Fibroblast of lung (primary cell): ENCODE results near the gene PROM2.

Source experiments
- EZH2 ChIP-seq: IDR thresholded peaks from 2 replicates; pipeline ENCODE4 v1.5.1; 2012; ENCODE audit warnings: low read length, control low read depth, mild to moderate bottlenecking; ENCODE audit errors: missing control alignments
- TF ChIP-seq, protein P1 (sequence below), 2 donors: IDR thresholded peaks in 1 of 2; conservative IDR thresholded peaks in 1 of 2; 1 replicate in 1 of 2; 2 replicates in 1 of 2; pipeline ENCODE4 v1.5.1; 2011 to 2012; ENCODE audit warnings: low read length in 2 of 2, control low read depth in 1 of 2, inconsistent platforms in 1 of 2, low read depth in 1 of 2, mild to moderate bottlenecking in 1 of 2

- TF ChIP-seq, protein P1, sequence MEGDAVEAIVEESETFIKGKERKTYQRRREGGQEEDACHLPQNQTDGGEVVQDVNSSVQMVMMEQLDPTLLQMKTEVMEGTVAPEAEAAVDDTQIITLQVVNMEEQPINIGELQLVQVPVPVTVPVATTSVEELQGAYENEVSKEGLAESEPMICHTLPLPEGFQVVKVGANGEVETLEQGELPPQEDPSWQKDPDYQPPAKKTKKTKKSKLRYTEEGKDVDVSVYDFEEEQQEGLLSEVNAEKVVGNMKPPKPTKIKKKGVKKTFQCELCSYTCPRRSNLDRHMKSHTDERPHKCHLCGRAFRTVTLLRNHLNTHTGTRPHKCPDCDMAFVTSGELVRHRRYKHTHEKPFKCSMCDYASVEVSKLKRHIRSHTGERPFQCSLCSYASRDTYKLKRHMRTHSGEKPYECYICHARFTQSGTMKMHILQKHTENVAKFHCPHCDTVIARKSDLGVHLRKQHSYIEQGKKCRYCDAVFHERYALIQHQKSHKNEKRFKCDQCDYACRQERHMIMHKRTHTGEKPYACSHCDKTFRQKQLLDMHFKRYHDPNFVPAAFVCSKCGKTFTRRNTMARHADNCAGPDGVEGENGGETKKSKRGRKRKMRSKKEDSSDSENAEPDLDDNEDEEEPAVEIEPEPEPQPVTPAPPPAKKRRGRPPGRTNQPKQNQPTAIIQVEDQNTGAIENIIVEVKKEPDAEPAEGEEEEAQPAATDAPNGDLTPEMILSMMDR (conservative IDR thresholded peaks at IDR 0.05 in 1 of 2, IDR thresholded peaks at IDR 0.05 in 1 of 2; ENCODE audit: low read depth in 1 of 2, low read length in 2 of 2) = no peak
- TF ChIP-seq EZH2 = no peak
Observed at GRCh38 chr2:95291222-95291621, 17.0 kb downstream of the PROM2 start.
